GM12872 (cell line): ENCODE measurements around the gene PRKCQ.

ENCODE experiments used
- CTCF ChIP-seq: IDR thresholded peaks from 3 replicates; pipeline ENCODE4 v1.5.1; 2011; ENCODE audit warnings: low read depth, mild to moderate bottlenecking, low read length, moderate library complexity; ENCODE audit not compliant: insufficient read depth

PRKCQ gene

GRCh38 chr10:6553937-6554336, 26.1 kb downstream of the PRKCQ start:
- no peak for TF ChIP-seq CTCF

- no peak for TF ChIP-seq CTCF
Observed at GRCh38 chr10:6543431-6544005, 36.6 kb downstream of the PRKCQ start.

GRCh38 chr10:6542999-6543430, 37.1 kb downstream of the PRKCQ start:
- no peak for TF ChIP-seq CTCF

- TF ChIP-seq CTCF, result no peak
Observed at GRCh38 chr10:6539833-6540232, 40.2 kb downstream of the PRKCQ start.

GRCh38 chr10:6537770-6538169, 42.3 kb downstream of the PRKCQ start:
- no peak for TF ChIP-seq CTCF

DNA sequence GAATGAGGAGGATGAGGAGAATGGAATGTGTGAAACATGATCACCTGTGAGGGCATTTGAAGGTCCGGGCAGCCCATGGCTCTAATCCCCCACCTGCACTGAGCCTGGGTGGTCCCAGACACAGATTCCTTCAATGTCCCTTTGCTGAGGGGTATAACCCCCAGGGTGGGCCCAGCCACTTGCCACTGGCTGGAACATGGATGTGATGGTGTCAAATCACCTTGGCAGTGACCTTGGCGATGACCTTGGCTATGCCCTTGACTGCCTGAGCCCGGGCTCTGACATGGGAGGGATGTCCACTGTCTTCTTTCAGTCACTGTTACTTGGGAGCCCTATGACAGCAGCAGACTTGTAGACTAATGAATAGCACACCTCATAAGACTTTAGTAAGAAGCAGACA, 44.0 kb downstream of the PRKCQ start:
- no peak for TF ChIP-seq CTCF

- TF ChIP-seq CTCF, result no peak
Observed at GRCh38 chr10:6535156-6535764, 44.8 kb downstream of the PRKCQ start.
